Activated CD4-positive, alpha-beta memory T cell treated with anti-CD3 and anti-CD28 coated beads, Interleukin-2, amount 10 ng/mL, durations not matched to agents 7 days and 5 days (primary cell): Measurements from ENCODE around the gene P2RY13. TPM values are rescaled to one million over a fixed set of nuclear protein-coding genes. Genes with fewer than 3 reads are reported as not detected.

ENCODE experiments used
- CTCF ChIA-PET: fragments of 350-600 bp; sonication (Branson Sonifier 250); formaldehyde crosslinking; loops from one replicate; lab custom pipeline; 2021; ENCODE audit warnings: antibody characterized with exemption, inconsistent platforms; lab: Charles Lee
- POLR2A ChIA-PET: fragments of 350-600 bp; sonication (Branson Sonifier 250); formaldehyde crosslinking; loops from one replicate; lab custom pipeline; 2021; ENCODE audit warnings: antibody characterized with exemption; lab: Charles Lee
- DNase-seq: peaks from one replicate; pipeline ENCODE4 v3.0.0-alpha.2; 2020
- H3K27ac Mint-ChIP-seq: one replicate; pipeline ENCODE4 v1.8.0; 2021; ENCODE audit warnings: mild to moderate bottlenecking, mixed read lengths
- H3K27me3 Mint-ChIP-seq: one replicate; pipeline ENCODE4 v1.8.0; 2021; ENCODE audit warnings: mixed read lengths
- H3K36me3 Mint-ChIP-seq: one replicate; pipeline ENCODE4 v1.8.0; 2021; ENCODE audit warnings: low read depth, mixed read lengths
- H3K4me1 Mint-ChIP-seq: one replicate; pipeline ENCODE4 v1.8.0; 2021; ENCODE audit warnings: mixed read lengths
- H3K4me3 Mint-ChIP-seq: one replicate; pipeline ENCODE4 v1.8.0; 2021; ENCODE audit warnings: mild to moderate bottlenecking, mixed read lengths
- H3K9me3 Mint-ChIP-seq: one replicate; pipeline ENCODE4 v1.8.0; 2021; ENCODE audit warnings: mixed read lengths
- total RNA-seq, 2 experiments: library from RNA; stranded (reverse); gene quantifications; one replicate each; pipeline ENCODE4 v1.2.3, GENCODE V29; 2021

Gene P2RY13
- total RNA-seq, 2 experiments from 2014 or later = not detected

DNA sequence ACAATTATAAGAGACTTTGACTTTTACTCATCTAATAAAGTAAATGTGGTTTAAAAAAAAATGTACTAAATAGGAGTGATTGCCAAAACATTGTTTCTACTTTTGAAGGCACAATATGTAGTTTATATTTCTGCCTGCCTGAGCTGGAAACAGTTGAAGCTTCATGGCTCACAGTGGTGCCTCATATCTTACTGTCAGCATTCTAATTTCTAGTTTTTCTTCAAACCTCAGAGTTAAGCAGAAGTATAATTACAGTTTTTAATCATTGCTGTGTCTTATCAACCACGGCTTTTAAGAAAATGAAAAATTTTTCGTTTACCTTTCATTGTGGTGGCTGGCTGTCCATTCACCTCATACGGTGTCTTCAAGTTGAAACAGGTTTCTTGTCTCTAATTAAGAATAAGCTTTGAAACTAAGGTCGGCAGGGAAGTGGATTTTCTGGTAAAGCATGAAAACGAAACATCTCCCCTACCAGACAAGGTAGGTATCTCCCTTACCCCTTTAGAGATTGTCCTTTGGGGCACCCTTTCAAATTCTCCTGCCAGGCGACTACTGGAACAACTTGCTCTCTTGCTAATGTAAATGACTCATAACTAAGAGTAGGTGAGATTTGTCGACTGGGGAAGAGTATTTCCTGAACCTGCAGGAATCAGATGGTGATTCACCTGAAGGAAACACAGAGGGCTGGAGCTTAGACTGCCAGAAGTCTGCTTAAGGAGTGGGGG is 12.9 kb downstream of the P2RY13 start, which contains the start of gene GPR87:
Gene GPR87 (minus strand): TSS at position 554 of the 725 bp plus-strand sequence. CDS start 16,720 bp downstream, outside the sequence.
- Mint-ChIP-seq H3K4me1 (peaks cover 21% of the 10 kb centered on the region), H3K9me3 (no peaks in the 10 kb centered on the region), H3K4me3 (no peak within 1 kb of the TSS), H3K36me3 (no peaks in the 10 kb centered on the region), H3K27ac (peak within 1 kb of the TSS; percentile 28), H3K27me3 (peaks cover 1% of the 10 kb centered on the region)
- POLR2A ChIA-PET = interaction anchor here (0.9 to 1.3 kb wide), 4 partner anchors 10 to 145 kb away, joined by 3 to 6 read pairs (median 4); no protein-coding TSS in a partner anchor
- CTCF ChIA-PET = interaction anchor here (1.1 to 1.5 kb wide), 3 partner anchors 11 to 88 kb away, joined by 3 to 4 read pairs (median 4); no protein-coding TSS in a partner anchor
- no peak for DNase-seq

DNA sequence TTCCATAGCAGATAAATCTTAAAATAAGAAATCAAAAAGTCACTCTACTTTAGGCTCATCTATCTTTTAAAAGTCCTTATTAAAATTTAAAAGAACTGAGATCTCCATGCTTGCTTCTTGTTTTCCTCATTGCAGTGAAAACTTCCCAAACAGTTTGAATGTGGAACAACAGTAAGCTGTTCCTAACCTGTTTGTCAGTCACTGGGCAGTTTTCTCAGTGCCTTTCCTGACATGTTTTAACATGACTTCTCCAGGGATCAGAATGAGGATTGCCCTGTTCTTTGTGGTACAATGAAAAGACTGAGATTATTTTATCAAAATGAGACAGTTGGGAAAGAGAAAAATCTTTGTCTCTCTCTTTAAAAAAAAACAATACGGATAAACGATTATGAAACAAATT is 13.5 kb downstream of the P2RY13 start:
- no peak for DNase-seq
- H3K4me1 Mint-ChIP-seq = peaks cover 21% of the 10 kb centered on the region
- no peaks in the 10 kb centered on the region for H3K9me3 Mint-ChIP-seq
- ChIA-PET CTCF (interaction anchor here (1.5 kb wide), 2 partner anchors 10 to 12 kb away, joined by 4 read pairs; no protein-coding TSS in a partner anchor), POLR2A (interaction anchor here (0.9 to 1.3 kb wide), 4 partner anchors 10 to 145 kb away, joined by 3 to 6 read pairs (median 4); no protein-coding TSS in a partner anchor)
- H3K27ac Mint-ChIP-seq = no peak overlapping the region
- H3K27me3 Mint-ChIP-seq = peaks cover 1% of the 10 kb centered on the region
- no peak overlapping the region for H3K4me3 Mint-ChIP-seq
- no peaks in the 10 kb centered on the region for H3K36me3 Mint-ChIP-seq

DNA sequence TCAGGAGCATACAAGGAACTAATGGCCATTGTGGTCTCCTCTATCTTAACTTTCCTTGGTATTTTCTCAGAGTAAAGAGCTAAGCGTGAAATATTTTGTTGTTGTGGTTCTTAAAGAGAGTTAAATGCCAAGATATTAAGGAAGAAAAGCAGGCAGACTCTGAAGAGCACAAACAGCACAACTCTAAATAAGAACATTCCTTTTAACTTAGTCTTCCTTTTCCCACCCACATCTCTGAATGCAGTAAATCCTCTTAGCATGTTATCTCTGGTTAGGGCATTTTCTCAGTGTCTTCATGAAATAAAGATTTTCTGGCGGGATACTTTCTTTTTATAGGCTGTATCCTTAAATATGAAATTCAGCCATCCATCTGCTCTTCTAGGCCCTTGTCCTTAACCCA is 14.2 kb downstream of the P2RY13 start:
- no peak overlapping the region for H3K4me3 Mint-ChIP-seq
- no peaks in the 10 kb centered on the region for H3K9me3 Mint-ChIP-seq
- no peak overlapping the region for H3K27ac Mint-ChIP-seq
- DNase-seq = no peak
- POLR2A ChIA-PET = interaction anchor here (1.2 kb wide), 1 partner anchor 11 kb away, joined by 3 read pairs; no protein-coding TSS in a partner anchor
- H3K4me1 Mint-ChIP-seq = peaks cover 21% of the 10 kb centered on the region
- no peaks in the 10 kb centered on the region for H3K27me3 Mint-ChIP-seq
- no peaks in the 10 kb centered on the region for H3K36me3 Mint-ChIP-seq
- CTCF ChIA-PET = interaction anchor here (1.2 kb wide), 1 partner anchor 10 kb away, joined by 4 read pairs; no protein-coding TSS in a partner anchor

GRCh38 chr3:151314593-151314992 is 14.8 kb downstream of the P2RY13 start:
- ChIA-PET CTCF (interaction anchor here (1.2 kb wide), 1 partner anchor 9 kb away, joined by 4 read pairs; no protein-coding TSS in a partner anchor), POLR2A (no interaction called here)
- H3K4me1 Mint-ChIP-seq = peaks cover 18% of the 10 kb centered on the region
- H3K27ac Mint-ChIP-seq = no peak overlapping the region
- no peak for DNase-seq
- no peaks in the 10 kb centered on the region for H3K36me3 Mint-ChIP-seq
- H3K4me3 Mint-ChIP-seq = no peak overlapping the region
- H3K9me3 Mint-ChIP-seq = no peaks in the 10 kb centered on the region
- H3K27me3 Mint-ChIP-seq = no peaks in the 10 kb centered on the region

- Mint-ChIP-seq H3K9me3 (no peaks in the 10 kb centered on the region), H3K27ac (no peak overlapping the region), H3K27me3 (no peaks in the 10 kb centered on the region), H3K36me3 (no peaks in the 10 kb centered on the region), H3K4me3 (no peak overlapping the region), H3K4me1 (peaks cover 17% of the 10 kb centered on the region)
- CTCF ChIA-PET = interaction anchor here (1.2 kb wide), 1 partner anchor 9 kb away, joined by 4 read pairs; no protein-coding TSS in a partner anchor
- POLR2A ChIA-PET = interaction anchor here (1.5 kb wide), 1 partner anchor 10 kb away, joined by 3 read pairs; no protein-coding TSS in a partner anchor
- DNase-seq = no peak
These were observed 15.2 kb downstream of the P2RY13 start for GRCh38 chr3:151314137-151314536.

DNA sequence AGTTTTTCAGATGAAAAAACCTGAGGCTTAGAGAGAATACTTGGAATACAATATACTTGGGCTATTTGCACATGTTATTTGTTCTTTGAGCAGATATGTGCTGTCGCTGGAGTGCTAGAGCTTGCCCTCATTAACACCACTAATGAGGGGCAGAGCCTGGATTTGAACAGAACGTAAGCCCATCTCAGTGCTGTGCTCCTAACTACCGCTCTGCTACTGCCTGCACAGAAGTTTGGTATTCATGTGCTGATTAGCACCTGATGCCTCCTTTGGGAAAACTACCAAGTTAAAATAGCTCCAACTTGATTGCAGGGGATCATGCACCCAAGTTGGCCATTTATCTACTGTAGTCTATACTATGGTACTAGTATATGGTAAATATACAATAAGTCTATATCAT is 16.4 kb downstream of the P2RY13 start:
- no peak overlapping the region for H3K4me3 Mint-ChIP-seq
- no peak for DNase-seq
- no peaks in the 10 kb centered on the region for H3K36me3 Mint-ChIP-seq
- H3K4me1 Mint-ChIP-seq = peaks cover 19% of the 10 kb centered on the region
- H3K9me3 Mint-ChIP-seq = no peaks in the 10 kb centered on the region
- ChIA-PET POLR2A (interaction anchor here (1.5 kb wide), 1 partner anchor 9 kb away, joined by 3 read pairs; no protein-coding TSS in a partner anchor), CTCF (no interaction called here)
- H3K27ac Mint-ChIP-seq = no peak overlapping the region
- H3K27me3 Mint-ChIP-seq = no peaks in the 10 kb centered on the region

DNA sequence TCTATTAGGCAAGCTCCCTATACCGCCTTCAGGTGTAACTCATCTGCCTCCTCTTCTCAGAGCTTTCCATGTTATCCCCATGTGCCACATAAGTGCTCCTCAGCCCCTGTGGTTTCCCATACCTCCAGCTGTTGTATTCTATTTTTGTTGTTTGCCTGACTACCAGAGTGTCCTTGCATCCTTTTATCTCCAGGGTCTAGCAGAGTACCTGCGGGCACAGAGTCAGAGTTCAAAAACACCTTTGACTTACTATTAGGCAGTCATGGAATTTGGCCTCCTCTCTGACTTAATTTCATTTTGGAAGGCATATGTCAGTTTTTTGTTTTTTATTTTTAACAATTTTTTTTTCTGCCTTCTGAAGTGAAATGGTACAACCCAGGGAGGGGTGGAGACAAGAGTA is 19.8 kb downstream of the P2RY13 start:
- no peaks in the 10 kb centered on the region for H3K9me3 Mint-ChIP-seq
- ChIA-PET CTCF (interaction anchor here (1.0 to 1.3 kb wide), 2 partner anchors 18 to 79 kb away, joined by 3 read pairs; no protein-coding TSS in a partner anchor), POLR2A (no interaction called here)
- no peak overlapping the region for H3K27ac Mint-ChIP-seq
- no peak for DNase-seq
- H3K36me3 Mint-ChIP-seq = no peaks in the 10 kb centered on the region
- H3K4me1 Mint-ChIP-seq = peaks cover 38% of the 10 kb centered on the region
- no peaks in the 10 kb centered on the region for H3K27me3 Mint-ChIP-seq
- no peak overlapping the region for H3K4me3 Mint-ChIP-seq

DNA sequence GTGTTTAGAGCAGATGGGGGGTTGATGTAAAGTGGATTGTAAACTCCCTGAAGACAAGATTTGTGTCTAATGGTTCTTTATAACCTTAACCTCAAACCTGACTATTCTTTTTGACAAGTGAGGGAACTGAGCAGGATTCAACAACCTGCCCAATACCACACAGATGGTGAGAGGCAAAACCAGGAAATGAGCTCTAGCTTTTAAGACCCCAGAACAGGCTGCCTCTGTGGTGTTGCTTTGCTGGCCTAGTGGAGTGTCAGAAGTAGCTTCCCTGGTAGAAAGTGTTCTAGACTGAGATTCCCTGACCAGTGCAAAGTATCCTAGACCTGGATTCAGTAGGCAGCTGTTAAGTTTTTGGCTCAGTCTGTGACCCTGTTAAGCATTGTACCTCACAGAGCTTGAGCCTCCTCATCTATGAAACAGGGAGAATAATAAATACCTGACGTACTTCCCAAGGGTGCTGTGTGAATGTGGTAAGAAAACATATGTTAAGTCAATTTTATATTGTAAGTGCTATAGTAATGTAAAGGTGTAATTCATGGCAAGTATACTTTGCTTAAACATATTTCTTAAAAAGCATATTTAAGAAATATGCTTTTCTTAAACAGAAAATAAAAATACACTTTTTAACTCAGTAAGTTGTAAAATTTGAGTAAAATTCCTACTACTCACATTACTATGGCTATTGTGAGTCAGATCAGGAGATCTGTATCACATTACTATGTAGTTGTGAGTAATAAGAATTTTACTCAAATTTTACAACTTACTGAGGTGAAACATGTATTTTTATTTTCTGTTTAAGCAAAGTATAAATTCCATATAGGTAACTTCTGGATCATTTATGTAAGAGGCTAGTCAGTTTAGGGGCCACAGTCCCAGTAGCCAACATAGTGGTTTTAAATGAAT is 21.5 kb downstream of the P2RY13 start:
- Mint-ChIP-seq H3K4me3 (no peak overlapping the region), H3K9me3 (no peaks in the 10 kb centered on the region), H3K27me3 (peaks cover 5% of the 10 kb centered on the region), H3K27ac (no peak overlapping the region), H3K36me3 (no peaks in the 10 kb centered on the region), H3K4me1 (peaks cover 48% of the 10 kb centered on the region)
- DNase-seq = no peak
- ChIA-PET POLR2A (no interaction called here), CTCF (interaction anchor here (1.2 to 2.1 kb wide), 3 partner anchors 20 to 140 kb away, joined by 3 to 7 read pairs (median 6); no protein-coding TSS in a partner anchor)

DNA sequence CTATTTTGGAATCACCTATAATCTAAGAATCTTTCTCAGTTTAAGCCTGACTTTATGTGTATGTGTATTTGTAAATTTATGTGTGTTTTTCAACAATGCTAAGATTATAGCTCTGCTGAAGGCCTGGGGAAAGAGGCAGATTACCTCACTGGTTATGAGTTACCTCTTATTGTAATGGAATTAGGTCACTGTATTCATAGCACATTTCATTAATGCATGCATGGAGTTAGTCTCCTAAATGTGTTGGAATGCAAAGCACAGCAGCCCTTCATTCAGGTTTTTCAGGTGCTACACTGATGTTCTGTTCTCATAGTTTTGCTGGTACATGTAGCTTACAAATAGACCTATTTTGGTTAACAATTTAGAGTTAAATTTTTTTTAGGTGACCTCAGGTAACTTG is 22.2 kb downstream of the P2RY13 start:
- H3K4me1 Mint-ChIP-seq = peaks cover 49% of the 10 kb centered on the region
- H3K4me3 Mint-ChIP-seq = no peak overlapping the region
- H3K36me3 Mint-ChIP-seq = no peaks in the 10 kb centered on the region
- POLR2A ChIA-PET = interaction anchor here (1.9 kb wide), 1 partner anchor 9 kb away, joined by 6 read pairs; the partner anchor contains the start of gene GPR87
- DNase-seq = no peak
- peaks cover 5% of the 10 kb centered on the region for H3K27me3 Mint-ChIP-seq
- CTCF ChIA-PET = interaction anchor here (0.6 to 2.1 kb wide), 3 partner anchors 21 to 139 kb away, joined by 3 to 7 read pairs (median 6); no protein-coding TSS in a partner anchor
- no peaks in the 10 kb centered on the region for H3K9me3 Mint-ChIP-seq
- no peak overlapping the region for H3K27ac Mint-ChIP-seq

DNA sequence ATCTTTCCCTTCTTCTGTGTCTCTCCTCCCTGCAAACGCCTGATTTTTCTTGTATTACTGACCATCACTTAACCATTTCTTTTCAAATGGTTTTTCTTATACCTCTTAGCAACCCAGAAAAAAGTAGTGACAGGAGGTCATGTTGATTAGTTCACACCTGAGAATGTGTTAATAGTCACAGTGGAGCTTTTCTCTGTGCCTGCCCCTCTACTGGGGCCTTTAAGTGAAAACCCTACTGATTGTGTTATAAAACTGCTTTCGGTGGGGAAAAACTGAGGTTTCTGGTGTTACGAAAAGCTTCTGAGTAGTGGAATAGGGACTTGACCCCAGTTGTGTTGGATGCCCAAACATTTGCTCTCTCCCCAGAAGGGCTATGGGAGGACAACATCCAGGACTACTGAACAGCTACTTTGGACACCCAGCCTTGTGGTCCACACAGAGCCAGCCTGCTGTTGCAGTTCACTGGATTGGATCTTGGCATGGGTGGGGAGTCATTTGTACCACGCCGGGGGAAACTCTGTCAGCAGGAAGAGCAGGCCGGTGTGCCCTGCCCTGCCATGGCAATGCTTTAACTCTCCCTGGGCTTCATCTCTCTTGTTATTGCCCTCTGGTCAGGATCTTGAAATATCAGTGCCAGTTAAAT is 23.1 kb downstream of the P2RY13 start:
- no peak overlapping the region for H3K4me3 Mint-ChIP-seq
- CTCF ChIA-PET = interaction anchor here (1.0 to 2.1 kb wide), 6 partner anchors 10 to 138 kb away, joined by 3 to 7 read pairs (median 4); partner anchors contain the start of gene GPR87
- H3K27ac Mint-ChIP-seq = no peak overlapping the region
- peaks cover 5% of the 10 kb centered on the region for H3K27me3 Mint-ChIP-seq
- H3K36me3 Mint-ChIP-seq = no peaks in the 10 kb centered on the region
- POLR2A ChIA-PET = interaction anchor here (0.7 to 1.9 kb wide), 2 partner anchors 10 to 78 kb away, joined by 3 to 6 read pairs; partner anchors contain the start of gene GPR87
- DNase-seq = no peak
- peaks cover 57% of the 10 kb centered on the region for H3K4me1 Mint-ChIP-seq
- H3K9me3 Mint-ChIP-seq = no peaks in the 10 kb centered on the region

- no peak overlapping the region for H3K4me3 Mint-ChIP-seq
- peaks cover 60% of the 10 kb centered on the region for H3K4me1 Mint-ChIP-seq
- DNase-seq = no peak
- no peak overlapping the region for H3K27ac Mint-ChIP-seq
- H3K27me3 Mint-ChIP-seq = peaks cover 5% of the 10 kb centered on the region
- ChIA-PET CTCF (interaction anchor here (0.6 to 1.3 kb wide), 8 partner anchors 9 to 456 kb away, joined by 3 to 6 read pairs (median 4); partner anchors contain the start of gene GPR87), POLR2A (interaction anchor here (0.6 to 1.9 kb wide), 3 partner anchors 11 to 103 kb away, joined by 3 to 6 read pairs (median 3); partner anchors contain the start of genes GPR171 and GPR87)
- no peaks in the 10 kb centered on the region for H3K9me3 Mint-ChIP-seq
- no peaks in the 10 kb centered on the region for H3K36me3 Mint-ChIP-seq
These were observed 23.6 kb downstream of the P2RY13 start for GRCh38 chr3:151305775-151306151.
